ENCODE data around the gene PPP6R3.

- TF ChIP-seq, protein P1, sequence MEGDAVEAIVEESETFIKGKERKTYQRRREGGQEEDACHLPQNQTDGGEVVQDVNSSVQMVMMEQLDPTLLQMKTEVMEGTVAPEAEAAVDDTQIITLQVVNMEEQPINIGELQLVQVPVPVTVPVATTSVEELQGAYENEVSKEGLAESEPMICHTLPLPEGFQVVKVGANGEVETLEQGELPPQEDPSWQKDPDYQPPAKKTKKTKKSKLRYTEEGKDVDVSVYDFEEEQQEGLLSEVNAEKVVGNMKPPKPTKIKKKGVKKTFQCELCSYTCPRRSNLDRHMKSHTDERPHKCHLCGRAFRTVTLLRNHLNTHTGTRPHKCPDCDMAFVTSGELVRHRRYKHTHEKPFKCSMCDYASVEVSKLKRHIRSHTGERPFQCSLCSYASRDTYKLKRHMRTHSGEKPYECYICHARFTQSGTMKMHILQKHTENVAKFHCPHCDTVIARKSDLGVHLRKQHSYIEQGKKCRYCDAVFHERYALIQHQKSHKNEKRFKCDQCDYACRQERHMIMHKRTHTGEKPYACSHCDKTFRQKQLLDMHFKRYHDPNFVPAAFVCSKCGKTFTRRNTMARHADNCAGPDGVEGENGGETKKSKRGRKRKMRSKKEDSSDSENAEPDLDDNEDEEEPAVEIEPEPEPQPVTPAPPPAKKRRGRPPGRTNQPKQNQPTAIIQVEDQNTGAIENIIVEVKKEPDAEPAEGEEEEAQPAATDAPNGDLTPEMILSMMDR (optimal IDR thresholded peaks at IDR 0.05 in 1 of 3, IDR thresholded peaks at IDR 0.05 in 1 of 3, conservative IDR thresholded peaks at IDR 0.05 in 1 of 3; ENCODE audit: extremely low read depth in 1 of 3, insufficient read depth in 2 of 3, low read length in 3 of 3) = no peak
- no peak for TF ChIP-seq EZH2 (IDR thresholded peaks at IDR 0.05; ENCODE audit: low read length)
Measured at GRCh38 chr11:68441466-68442230, 18.9 kb upstream of the PPP6R3 start.
